Vagina (tissue), 2 donors: ENCODE data around the gene MCCC1. TPM values are rescaled to one million over a fixed set of nuclear protein-coding genes. Genes with fewer than 3 reads are reported as not detected.

Experiments
- DNase-seq, 2 donors: peaks; one replicate each; pipeline ENCODE4 v3.0.0-alpha.2; 2017; ENCODE audit errors: extremely low spot score in 2 of 2
- H3K27ac ChIP-seq: fragments of 200-600 bp; sonication (generic); one replicate; pipeline ENCODE4 v1.5.1; 2019
- H3K27me3 ChIP-seq: fragments of 200-600 bp; sonication (generic); one replicate; pipeline ENCODE4 v1.5.1; 2019
- H3K36me3 ChIP-seq, 2 donors: fragments of 200-600 bp; sonication (generic); one replicate each; pipeline ENCODE4 v1.5.1; 2017 to 2019
- H3K4me1 ChIP-seq: fragments of 200-600 bp; sonication (generic); one replicate; pipeline ENCODE4 v1.5.1; 2019
- H3K4me3 ChIP-seq, 2 donors: fragments of 200-600 bp; sonication (generic); 1 replicate in 1 of 2; 2 replicates in 1 of 2; pipeline ENCODE4 v1.5.1; 2016 to 2019
- H3K9me3 ChIP-seq: fragments of 200-600 bp; sonication (generic); one replicate; pipeline ENCODE4 v1.5.1; 2019
- CTCF ChIP-seq, 3 experiments: fragments of 450-650 bp in 2 of 3; fragments of 200-600 bp in 1 of 3; sonication (generic) in 1 of 3; IDR thresholded peaks; one replicate each; pipeline ENCODE4 v1.5.1; 2017 to 2019; ENCODE audit warnings: antibody characterized with exemption in 3 of 3, mild to moderate bottlenecking in 2 of 3, moderate library complexity in 2 of 3
- POLR2A ChIP-seq, 2 donors: fragments of 450-650 bp; IDR thresholded peaks; one replicate each; pipeline ENCODE4 v1.6.1; 2017; ENCODE audit warnings: antibody characterized with exemption in 2 of 2, mild to moderate bottlenecking in 2 of 2, moderate library complexity in 2 of 2
- POLR2AphosphoS5 ChIP-seq, 2 donors: sonication (generic); formaldehyde crosslinking; IDR thresholded peaks; one replicate each; pipeline ENCODE4 v1.9.0; 2017; ENCODE audit warnings: antibody characterized with exemption in 2 of 2, mild to moderate bottlenecking in 2 of 2, low read depth in 1 of 2; ENCODE audit not compliant: insufficient read depth in 1 of 2
- intact Hi-C: fragments of 100-400 bp; cut with DNase I; formaldehyde crosslinking; loops from one replicate; pipeline ENCODE4 v1.15.1; 2023
- total RNA-seq: library from RNA; depleted of rRNA; stranded (reverse); fragments of >200 nt; gene quantifications from one replicate; pipeline ENCODE4 v1.2.3, GENCODE V29; 2016

Gene MCCC1
- total RNA-seq, 1 donor from 2014 or later = 47.4 TPM

DNA sequence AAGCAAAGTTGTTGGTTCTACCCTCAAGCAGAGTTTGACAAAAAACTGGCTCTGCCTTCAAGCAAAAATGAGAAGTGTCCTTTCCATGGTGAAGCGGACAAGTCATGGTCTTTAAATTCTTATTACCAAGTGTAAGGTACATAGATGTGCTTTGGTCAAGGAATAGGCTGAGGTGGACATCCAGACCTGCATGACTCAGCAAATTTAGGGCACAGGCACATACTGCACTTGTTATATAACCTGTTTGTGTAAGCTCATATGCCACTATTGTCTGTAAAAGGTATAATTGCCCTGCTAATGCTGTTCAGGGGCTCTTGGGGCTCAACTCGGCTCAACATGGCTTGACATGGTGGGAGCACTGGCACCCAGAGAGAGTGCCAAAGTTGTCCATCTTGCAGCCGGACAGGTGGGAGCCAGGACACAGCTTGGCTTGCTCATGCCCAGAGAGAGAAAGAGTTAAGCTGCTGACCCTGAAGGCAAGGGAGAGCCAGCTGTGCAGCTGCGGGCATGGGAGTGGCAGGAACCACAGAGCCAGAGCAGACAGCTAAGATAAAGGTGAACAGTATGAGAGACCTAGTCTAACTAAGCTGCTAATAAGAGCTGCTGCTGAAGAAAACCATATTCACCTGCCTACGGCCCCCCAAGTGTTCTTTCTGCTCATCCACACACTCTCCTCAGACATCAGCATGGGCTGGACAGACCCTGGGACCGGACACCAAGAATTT is 17.7 kb downstream of the MCCC1 start:
- Histone ChIP-seq H3K4me3 (no peak overlapping the region), H3K36me3 (peaks cover 0 to 61% of the 10 kb centered on the region in 2 donors), H3K27ac (no peak overlapping the region), H3K9me3 (no peaks in the 10 kb centered on the region), H3K27me3 (no peaks in the 10 kb centered on the region), H3K4me1 (no peaks in the 10 kb centered on the region)
- intact Hi-C loops = no loop called here
- no peak for TF ChIP-seq CTCF (IDR thresholded peaks at IDR 0.05)
- TF ChIP-seq POLR2A (IDR thresholded peaks at IDR 0.05) = no peak
- no peak for TF ChIP-seq POLR2AphosphoS5 (IDR thresholded peaks at IDR 0.05; ENCODE audit: insufficient read depth in 1 of 2, low read depth in 1 of 2)
- no peak for DNase-seq

DNA sequence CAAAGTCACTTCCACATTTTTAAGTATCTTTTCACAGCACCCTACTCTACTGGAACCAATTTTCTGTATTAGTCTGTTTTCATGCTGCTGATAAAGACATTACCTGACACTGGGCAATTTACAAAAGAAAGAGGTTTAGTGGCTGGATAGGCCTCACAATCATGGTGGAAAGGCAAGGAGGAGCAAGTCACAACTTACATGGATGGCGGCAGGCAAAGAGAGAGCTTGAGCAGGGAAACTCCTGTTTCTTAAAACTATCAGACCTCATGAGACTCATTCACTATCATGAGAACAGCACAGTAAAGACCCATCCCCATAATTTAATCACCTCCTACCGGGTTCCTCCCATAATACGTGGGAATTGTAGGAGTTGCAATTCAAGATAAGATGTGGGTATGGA is 18.7 kb downstream of the MCCC1 start:
- H3K4me3 ChIP-seq = no peak overlapping the region
- no peaks in the 10 kb centered on the region for H3K4me1 ChIP-seq
- DNase-seq = no peak
- intact Hi-C loops = no loop called here
- H3K36me3 ChIP-seq = peaks cover 0 to 53% of the 10 kb centered on the region in 2 donors
- H3K9me3 ChIP-seq = no peaks in the 10 kb centered on the region
- H3K27me3 ChIP-seq = no peaks in the 10 kb centered on the region
- H3K27ac ChIP-seq = no peak overlapping the region
- TF ChIP-seq POLR2AphosphoS5 (IDR thresholded peaks at IDR 0.05; ENCODE audit: insufficient read depth in 1 of 2, low read depth in 1 of 2) (no peak), CTCF (IDR thresholded peaks at IDR 0.05) (no peak), POLR2A (IDR thresholded peaks at IDR 0.05) (no peak)

GRCh38 chr3:183074881-183075280 is 24.4 kb downstream of the MCCC1 start:
- Histone ChIP-seq H3K27me3 (no peaks in the 10 kb centered on the region), H3K4me1 (no peaks in the 10 kb centered on the region), H3K9me3 (no peaks in the 10 kb centered on the region), H3K4me3 (no peak overlapping the region), H3K27ac (no peak overlapping the region), H3K36me3 (peaks cover 0 to 19% of the 10 kb centered on the region in 2 donors)
- intact Hi-C loops = no loop called here
- DNase-seq = no peak
- TF ChIP-seq POLR2A (IDR thresholded peaks at IDR 0.05) (no peak), POLR2AphosphoS5 (IDR thresholded peaks at IDR 0.05; ENCODE audit: insufficient read depth in 1 of 2, low read depth in 1 of 2) (no peak), CTCF (IDR thresholded peaks at IDR 0.05) (no peak)

DNA sequence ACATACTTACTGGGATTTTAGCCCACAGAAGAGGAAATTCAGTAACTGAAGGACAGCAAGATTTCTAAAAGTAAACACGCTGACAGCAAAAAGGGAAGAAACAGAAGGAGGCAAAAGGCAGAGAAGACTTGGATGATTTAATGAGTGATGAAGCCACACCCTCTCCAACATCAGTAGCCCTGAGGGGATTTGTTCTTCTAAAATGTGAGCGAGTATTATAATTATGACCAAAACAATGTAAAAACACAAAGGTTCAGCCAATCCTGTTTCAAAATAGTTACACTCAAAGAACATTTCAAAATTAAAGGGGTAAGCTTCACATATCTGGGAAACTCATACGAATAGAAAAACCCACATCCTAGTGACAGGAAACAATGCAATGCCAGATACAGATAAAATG is 25.0 kb downstream of the MCCC1 start:
- H3K4me1 ChIP-seq = no peaks in the 10 kb centered on the region
- H3K27me3 ChIP-seq = no peaks in the 10 kb centered on the region
- H3K36me3 ChIP-seq = peaks cover 0 to 12% of the 10 kb centered on the region in 2 donors
- DNase-seq = no peak
- H3K4me3 ChIP-seq = no peak overlapping the region
- intact Hi-C loops = no loop called here
- no peak overlapping the region for H3K27ac ChIP-seq
- no peaks in the 10 kb centered on the region for H3K9me3 ChIP-seq
- TF ChIP-seq POLR2AphosphoS5 (IDR thresholded peaks at IDR 0.05; ENCODE audit: insufficient read depth in 1 of 2, low read depth in 1 of 2) = no peak
- no peak for TF ChIP-seq CTCF (IDR thresholded peaks at IDR 0.05)
- no peak for TF ChIP-seq POLR2A (IDR thresholded peaks at IDR 0.05)

DNA sequence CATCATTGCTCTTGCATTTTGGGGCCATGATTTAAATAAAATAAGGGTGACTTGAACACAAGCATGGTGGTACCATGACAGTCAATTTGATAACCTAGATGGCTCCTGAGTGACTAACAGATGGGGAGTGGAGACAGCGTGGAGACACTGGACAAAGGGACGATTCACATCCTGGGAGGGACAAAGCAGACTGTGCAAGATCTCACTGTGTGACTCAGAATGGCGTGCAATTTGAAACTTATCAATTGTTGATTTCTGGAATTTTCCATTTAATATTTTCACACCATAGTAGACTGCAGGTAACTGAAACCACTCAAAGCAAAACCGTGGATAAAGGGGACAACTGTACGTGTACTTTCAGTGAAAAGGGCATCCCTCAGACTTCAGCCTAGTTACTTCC is 25.5 kb downstream of the MCCC1 start:
- no peak overlapping the region for H3K27ac ChIP-seq
- H3K36me3 ChIP-seq = peaks cover 0 to 8% of the 10 kb centered on the region in 2 donors
- no peak for TF ChIP-seq CTCF (IDR thresholded peaks at IDR 0.05)
- TF ChIP-seq POLR2A (IDR thresholded peaks at IDR 0.05) = no peak
- TF ChIP-seq POLR2AphosphoS5 (IDR thresholded peaks at IDR 0.05; ENCODE audit: insufficient read depth in 1 of 2, low read depth in 1 of 2) = no peak
- intact Hi-C loops = no loop called here
- no peaks in the 10 kb centered on the region for H3K4me1 ChIP-seq
- H3K9me3 ChIP-seq = no peaks in the 10 kb centered on the region
- H3K4me3 ChIP-seq = no peak overlapping the region
- H3K27me3 ChIP-seq = no peaks in the 10 kb centered on the region
- no peak for DNase-seq
